T-helper 22 cell (primary cell): ENCODE measurements around the gene PLPPR4.
"Not testable (repeated sequence)": the region's sequence is repeated elsewhere in the genome, so short reads cannot be mapped to it uniquely, and the experiment has no call there.

ENCODE experiments used
- DNase-seq: peaks from one replicate; pipeline ENCODE4 v3.0.0-alpha.2; 2020; ENCODE audit warnings: low read depth

PLPPR4 gene, protein sequence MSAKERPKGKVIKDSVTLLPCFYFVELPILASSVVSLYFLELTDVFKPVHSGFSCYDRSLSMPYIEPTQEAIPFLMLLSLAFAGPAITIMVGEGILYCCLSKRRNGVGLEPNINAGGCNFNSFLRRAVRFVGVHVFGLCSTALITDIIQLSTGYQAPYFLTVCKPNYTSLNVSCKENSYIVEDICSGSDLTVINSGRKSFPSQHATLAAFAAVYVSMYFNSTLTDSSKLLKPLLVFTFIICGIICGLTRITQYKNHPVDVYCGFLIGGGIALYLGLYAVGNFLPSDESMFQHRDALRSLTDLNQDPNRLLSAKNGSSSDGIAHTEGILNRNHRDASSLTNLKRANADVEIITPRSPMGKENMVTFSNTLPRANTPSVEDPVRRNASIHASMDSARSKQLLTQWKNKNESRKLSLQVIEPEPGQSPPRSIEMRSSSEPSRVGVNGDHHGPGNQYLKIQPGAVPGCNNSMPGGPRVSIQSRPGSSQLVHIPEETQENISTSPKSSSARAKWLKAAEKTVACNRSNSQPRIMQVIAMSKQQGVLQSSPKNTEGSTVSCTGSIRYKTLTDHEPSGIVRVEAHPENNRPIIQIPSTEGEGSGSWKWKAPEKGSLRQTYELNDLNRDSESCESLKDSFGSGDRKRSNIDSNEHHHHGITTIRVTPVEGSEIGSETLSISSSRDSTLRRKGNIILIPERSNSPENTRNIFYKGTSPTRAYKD

DNA sequence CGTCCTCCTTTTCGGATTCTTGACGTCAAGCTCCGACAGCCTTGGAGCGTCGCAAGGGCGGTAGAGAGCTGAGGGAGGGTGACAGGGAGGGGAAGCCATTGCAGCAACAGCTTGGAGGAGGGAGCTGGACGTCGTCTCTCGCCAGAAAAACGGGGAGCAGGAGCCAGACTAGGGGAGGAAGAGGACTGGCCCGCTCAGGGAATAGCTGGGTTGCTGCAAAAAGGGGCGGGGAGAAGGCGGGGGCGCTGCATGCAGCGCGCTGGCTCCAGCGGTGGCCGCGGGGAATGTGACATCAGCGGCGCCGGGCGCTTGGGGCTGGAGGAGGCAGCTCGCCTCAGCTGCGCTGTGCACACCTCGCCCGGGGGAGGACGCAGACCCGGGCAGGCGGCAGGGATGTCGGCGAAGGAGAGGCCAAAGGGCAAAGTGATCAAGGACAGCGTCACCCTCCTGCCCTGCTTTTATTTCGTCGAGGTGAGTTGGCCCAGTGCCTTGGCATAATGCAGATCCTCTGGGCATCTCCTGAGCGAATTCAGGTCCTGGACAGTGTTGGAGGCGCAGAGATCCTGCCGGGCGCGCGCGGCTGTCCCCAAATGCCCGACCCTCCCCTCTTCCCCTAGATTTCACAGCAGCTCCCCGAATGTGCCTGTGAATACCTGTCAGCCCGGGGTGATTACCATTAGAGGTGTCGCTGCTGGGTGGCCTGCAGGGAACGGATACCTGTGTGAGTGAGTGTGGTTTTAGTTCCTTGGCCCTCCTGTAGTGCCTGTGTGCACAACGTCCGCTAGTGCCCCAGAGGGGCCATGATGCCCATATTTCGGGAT lies at the start of gene PLPPR4:
PLPPR4 (plus strand) TSS at position 292 of the 821 bp plus-strand sequence; CDS start at position 394, 102 bp downstream.
- DNase-seq: no peak

DNA sequence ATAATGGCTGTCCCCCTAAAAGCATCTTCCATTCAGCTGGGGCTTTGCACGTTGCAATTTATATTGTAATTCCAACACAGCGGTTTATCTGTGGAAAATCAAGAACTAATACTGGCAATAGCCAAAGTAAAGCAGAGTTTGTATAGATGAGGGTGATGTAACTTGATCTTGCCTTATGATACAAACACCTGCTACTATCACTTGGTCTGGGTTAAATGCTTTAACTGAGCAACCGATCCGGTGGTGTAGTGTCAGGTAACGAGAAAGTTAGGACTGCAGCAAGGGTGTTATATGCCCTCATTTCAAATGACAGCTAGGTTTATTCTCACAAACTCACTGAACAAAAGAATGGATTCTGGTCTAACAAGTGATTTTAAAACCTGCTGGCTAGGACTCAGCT lies 47.3 kb upstream of the PLPPR4 start:
- DNase-seq: no peak

DNA sequence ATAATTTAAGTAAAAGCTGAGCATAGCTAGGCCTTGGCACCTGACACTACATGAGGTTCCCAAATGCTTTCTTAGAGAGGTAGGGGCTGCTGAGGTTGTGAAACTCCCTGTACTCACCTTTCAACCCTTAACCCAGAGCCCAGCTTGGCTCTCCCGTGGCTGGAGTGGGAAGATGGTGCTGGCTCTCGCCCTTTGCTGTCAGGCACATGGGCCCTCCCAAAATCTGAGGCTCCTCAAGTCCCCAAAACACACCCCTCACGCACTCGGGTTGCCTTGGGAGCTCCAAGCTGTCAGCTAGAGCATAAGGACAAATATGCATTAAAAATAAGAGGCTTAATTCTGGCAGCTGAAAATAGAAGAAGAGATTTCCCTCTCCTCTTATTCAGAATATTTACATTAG lies 46.7 kb upstream of the PLPPR4 start:
- DNase-seq: no peak

DNA sequence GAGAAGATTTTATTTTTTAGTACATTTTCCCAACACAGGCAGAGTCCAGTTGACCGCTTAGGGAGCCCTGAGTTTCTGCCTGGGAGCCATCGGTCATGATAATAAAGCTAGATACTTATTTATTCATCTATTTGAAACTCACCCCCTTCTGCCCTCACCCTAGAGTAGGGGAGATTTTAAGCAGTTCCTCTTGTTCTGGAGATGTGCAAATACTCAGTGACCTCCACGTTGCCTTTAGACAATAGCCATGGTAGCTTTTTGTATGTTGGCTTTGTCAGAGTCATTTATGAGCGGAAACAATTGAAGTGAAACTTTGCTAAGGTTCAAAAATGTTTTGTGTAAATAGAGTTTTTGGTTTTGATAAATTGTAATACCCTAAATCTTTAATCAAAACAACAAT lies 45.7 kb upstream of the PLPPR4 start:
- DNase-seq: no peak

DNA sequence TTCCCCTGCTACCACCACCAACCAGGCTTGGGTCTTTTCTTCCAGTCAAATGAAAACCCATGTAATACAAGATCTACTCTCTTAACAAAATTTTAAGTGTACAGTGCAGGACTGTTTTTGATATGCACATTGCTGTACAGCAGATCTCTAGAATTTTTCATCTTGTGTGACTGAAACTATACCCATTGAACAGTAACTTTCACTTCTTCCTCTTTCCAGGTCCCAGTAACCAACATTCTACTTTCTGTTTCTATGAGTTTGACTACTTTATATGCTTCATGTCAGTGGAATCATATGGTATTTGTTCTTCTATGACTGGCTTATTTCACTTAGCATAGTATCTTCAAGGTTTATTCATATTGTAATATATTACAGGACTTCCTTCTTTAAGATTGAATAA lies 45.3 kb upstream of the PLPPR4 start:
- no peak for DNase-seq

DNA sequence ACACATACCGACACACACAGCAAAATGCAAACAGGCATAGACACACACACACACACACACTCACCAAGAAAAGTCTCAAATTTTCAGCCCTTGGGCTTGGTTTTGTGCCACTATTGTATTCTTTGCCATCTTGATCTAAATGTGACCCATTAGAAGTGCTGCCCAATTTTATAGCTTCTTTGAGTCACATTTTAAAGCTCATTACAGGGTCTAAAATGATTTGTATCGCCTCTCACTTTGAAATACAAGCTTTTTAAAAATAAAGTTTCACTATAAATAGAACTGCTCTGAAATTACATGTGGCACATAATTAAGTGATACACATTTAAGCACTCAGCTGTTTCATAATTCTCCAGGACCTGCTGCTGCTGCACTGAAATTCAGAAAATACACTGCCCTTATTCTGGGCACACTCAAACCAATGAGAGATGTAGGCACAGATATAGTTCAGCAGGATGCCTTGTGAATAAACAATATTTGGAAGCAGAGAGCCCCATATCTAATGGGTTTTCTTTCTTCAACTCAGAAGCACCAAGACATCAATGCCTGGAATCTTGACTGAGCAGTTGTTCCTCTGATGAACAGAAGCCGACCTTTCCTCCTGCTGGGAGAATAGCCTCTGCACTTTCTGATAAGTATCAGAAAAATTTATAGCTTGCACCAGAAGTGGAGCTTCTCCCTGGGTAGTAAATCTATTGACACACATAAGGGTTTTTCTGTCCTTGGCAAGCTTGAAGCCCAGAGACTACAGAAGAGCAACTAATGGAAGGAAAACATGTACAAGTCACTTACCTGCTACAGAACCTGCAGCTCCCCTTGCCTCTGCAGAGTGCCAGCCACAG lies 37.0 kb upstream of the PLPPR4 start:
- DNase-seq: no peak

DNA sequence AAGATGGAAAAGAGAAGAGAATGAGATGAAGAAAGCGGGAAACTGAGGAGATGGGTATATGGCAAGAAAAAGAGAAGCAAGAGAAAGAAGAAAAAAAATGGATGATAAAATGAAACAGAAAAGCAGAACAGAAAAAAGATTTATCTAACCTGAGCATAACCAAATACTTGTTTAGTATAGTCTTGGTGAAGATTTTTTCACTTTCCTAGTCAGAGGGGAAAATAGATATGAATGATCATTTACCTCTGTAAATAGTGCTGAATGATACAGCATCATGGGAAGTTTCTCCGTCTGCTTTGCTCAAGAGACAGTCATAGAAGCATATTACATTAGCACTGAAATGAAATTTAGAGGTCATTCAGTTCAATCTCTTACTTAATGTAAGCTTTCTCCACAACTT lies 36.1 kb upstream of the PLPPR4 start:
- no peak for DNase-seq

DNA sequence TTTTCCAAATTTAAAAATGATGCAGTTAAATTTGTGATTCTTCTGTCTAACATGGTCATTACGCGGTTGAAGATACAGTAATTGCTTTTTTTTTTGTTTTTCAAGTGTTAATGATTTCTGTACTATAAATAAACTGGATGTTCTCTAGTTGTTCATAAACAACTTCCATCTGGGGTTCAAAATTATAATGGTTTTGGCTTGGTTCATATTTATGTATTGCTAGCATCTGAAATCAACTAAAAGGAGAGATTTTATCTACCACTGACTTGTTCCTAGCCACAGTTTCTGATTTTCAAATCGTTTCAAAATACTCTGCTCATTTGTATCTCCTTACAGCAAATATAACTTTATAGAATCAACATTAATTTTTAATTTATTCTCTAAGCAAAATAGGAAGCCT lies 35.2 kb upstream of the PLPPR4 start:
- no peak for DNase-seq

DNA sequence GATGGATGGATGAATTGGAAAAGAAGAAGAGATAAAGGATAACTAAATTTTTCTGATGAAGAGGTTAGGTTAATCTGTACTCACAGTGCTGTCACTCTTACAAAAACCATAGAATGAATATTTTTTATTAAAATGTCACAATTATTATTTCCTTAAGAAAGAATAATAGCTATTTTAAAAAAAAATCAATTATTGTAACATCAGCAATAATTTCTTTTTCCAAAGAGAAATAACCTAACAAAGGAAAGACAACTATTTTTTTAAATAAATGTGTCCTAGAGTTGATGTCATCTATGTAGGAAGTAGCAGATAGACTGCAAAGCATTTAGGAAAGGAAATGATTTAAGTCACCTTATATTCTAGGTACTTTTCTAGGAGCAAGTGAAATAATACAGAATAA lies 33.6 kb upstream of the PLPPR4 start:
- no peak for DNase-seq

DNA sequence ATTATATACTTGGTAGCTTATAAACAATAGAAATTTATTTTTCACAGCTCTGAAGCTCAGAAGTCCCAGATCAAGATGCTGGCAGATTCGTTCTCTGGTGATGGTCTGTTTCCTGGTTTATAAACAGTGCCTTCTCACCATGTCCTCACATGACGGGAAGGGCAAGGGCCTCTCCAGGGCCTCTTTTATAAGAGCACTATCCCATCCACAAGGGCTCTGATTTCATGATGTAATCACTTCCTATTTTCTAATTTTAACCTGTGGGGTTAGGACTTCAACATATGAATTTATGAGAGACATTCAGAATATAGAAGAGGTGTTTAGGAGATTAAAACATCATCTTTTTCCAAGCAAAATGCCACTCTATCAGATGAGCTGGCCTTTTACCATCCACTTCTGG lies 32.1 kb upstream of the PLPPR4 start:
- DNase-seq: no peak

DNA sequence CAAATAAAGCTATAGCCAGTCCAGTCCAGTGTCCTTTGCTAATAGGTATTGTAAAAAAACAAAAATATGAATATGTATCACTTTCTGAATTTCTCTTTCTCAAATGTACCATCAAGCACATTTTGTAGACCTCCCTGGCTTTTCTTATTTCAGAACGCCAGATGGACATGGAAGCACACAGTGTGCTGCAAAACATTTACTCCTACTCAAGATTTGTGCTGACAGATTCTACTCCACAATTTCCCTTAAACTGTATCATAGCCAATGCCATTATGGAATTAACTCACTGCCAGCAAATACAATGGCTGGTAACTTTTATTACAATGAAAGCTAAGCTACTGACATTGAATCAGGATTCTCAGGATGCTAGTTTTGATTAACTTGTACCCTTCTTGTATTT lies 30.8 kb upstream of the PLPPR4 start:
- DNase-seq: no peak

DNA sequence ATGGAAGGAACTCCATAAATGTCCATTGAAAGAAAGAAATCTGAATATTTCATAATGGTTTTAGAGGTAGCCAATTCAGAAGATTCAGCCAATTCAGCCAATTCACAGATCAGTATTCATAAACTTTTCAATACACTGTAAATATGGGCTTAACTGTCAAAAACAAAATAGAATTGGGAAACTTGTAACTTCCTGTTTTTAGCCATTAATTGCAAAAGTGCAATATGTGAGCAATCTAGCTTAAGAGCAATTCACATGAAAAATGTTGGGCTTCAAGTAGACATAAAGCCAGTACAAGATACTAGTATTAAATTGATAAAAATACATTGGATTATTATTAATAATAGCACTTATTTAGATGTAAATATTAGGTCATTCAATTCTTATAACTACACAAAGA lies 27.5 kb upstream of the PLPPR4 start:
- no peak for DNase-seq

DNA sequence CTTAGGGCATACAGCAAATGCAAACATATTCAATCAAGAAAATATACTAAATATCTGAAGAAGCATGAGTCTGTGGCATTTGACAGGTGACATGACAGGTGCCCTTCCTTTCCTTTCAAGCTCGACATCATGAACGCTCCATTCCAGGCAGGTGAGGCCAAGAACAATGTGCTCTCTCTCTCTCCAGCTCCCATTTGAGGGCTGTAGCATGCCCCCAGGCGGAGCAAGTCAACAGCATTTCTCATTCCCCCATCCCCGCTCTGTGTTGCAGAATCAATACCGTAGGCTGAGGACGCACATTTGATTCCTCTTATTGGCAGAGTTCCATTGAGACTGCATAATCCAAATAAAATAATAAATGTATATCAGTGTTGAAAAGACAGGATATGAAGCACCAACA lies 24.6 kb upstream of the PLPPR4 start:
- no peak for DNase-seq

DNA sequence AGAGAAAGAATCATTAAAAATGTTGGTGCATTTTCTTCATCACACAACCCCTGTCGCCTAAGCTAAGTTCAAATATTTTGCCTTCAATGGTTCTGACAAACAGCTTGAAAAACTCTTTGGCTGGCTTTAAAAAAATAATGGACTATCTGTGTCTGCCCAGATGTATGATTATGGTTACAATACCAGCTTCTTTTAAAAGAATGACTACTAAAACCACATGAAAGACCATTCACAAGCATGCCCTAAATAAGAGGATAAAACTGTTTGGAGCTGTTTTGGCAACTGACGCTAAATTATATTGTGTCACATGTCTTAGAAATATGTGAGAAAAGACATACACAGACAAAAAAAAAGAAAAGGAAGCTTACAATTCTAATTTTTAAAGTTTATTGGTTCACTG lies 23.7 kb upstream of the PLPPR4 start:
- no peak for DNase-seq

DNA sequence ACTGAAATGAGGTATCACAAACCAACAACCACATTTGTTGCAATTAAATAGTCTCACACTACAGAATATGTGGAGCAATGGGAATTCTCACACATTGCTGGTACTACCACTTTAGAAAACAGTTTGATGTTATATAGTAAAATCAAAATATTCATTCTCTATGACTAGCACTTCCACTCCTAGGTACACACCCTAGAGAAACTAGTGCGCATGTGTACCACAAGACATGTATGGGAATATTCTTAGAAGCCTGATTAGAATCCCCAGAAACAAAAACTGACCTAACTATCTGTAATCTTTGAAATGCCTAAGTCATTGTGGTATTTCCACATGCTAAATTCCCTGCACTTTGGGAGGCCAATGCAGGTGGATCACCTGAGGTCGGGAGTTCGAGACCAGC lies 18.1 kb upstream of the PLPPR4 start:
- no peak for DNase-seq

DNA sequence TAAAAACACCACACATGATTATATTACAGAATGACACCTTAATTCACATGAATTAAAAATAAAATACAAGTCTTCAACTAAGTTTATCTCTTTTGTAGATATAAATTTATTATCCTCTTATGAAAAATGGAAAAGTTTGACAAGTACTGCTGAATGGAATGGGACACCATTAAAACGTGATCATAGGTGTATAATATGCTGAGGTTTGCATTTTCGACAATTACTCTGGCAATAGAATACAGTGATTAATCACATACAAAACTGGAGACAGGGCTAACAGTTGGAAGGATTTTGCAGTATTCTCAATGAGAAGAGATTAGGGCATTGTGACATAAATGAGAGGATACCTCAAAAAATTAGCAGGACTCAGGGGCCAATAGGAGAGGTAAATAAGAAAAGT lies 17.1 kb upstream of the PLPPR4 start:
- no peak for DNase-seq

DNA sequence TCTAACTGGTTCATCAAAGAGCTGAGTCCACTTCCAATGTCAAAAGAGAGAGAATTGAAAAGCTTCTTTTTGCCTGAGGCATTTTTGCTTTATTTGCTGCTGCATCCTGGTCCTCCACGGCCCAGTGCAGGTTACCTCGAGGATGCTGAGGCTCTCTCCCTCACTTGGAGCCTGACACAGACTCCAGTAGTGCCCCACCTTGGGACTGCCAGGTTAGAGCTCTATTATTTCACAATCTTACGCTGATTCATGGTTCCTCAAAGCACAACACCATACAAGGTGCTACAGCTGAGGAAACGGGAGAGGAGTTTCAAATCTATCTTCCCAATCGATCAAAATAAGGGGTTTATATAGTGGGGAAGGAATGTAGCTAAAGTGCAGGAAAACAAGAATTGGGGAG lies 13.6 kb upstream of the PLPPR4 start:
- no peak for DNase-seq

DNA sequence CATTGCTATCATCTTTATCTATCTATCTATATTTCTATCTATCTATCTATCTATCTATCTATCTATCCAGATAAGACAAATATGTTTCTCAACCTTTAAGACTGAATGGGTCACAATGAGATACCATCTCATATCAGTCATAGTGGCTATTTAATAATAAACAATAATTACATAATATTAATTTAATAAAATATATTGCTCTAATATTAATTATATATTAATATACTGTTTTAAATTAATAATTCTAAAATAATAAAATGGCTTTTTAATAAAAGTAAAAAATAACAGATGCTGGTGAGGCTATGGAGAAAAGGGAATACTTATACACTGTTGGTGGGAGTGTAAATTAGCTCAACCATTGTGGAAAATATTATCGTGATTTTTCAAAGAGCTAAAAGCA lies 13.0 kb upstream of the PLPPR4 start:
- no peak for DNase-seq

DNA sequence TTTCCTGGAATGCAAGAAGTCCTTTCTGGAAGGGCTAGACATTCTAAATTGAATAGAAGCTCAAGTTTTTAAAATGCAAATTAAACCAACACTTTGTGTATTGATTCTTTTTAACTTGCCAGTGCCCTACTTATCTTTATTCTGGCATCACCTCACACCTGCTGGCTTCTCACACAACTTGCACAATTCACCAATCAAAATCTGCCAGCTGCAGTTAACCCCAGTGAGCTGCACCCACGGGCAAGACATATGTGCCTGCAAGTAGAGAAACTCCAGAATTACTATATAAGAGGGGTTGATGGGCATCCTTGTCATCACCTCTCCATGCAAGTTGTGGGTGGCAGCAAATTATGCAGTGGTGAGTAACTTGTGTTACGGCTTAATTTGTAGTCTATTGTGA lies 11.7 kb upstream of the PLPPR4 start:
- no peak for DNase-seq

DNA sequence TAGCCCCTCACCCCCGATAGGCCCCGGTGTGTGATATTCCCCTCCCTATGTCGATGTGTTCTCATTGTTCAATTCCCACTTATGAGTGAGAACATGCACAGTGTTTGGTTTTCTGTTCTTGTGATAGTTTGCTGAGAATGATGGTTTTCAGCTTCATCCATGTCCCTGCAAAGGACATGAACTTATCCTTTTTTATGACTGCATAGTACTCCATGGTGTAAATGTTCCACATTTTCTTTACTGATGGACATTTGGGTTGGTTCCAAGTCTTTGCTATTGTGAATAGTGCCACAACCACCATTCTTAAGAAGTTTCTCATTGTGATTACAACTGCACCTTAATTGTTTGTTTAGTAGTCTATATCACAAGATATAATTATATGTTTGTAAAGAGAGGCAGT lies 3.9 kb upstream of the PLPPR4 start:
- DNase-seq: not testable (repeated sequence)

DNA sequence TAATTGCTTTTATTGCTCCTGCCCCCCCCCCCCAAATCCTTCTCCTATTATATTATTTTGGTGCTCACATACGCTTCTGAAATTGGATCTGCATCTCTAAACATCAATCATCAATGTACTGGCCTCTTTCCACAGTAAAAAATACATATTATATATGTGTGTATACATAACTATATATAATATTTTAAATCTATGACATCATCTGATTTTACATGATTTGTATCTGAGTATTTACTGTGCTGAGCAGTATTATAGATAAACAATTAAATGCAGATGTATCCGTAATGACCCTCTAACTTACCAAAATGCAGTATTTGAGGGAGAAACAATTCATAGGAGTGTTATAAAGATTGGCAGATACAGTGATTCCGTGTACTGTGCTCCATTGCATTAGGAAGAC lies 832 bp downstream of the PLPPR4 start:
- DNase-seq: no peak

DNA sequence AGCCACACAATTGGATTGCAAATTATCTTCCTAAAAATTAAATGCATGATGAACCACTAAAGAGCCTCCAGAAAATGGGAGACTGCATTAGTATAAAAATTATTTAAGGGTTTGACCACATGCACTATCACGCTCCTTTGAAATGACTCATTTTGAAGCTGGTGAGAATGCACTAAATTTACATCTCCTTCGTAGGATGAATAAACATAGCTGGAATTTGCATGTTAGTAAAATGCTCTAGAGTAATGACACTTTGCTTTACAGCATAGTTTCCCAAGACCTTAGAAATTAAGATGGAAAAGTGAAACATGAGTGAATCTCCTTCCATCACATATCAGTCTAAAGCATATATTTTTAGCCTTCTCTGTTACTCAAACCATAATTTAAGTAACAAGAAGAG lies 2.4 kb downstream of the PLPPR4 start:
- no peak for DNase-seq
